ENCODE data around the gene NUF2. TPM values are rescaled to one million over a fixed set of nuclear protein-coding genes. Genes with fewer than 3 reads are reported as not detected.
A peak's percentile ranks its signal among the peaks of the same experiment; 100 is the strongest.

The NUF2 gene
- total RNA-seq, 1 experiment from 2014 or later, result 30.7 TPM

DNA sequence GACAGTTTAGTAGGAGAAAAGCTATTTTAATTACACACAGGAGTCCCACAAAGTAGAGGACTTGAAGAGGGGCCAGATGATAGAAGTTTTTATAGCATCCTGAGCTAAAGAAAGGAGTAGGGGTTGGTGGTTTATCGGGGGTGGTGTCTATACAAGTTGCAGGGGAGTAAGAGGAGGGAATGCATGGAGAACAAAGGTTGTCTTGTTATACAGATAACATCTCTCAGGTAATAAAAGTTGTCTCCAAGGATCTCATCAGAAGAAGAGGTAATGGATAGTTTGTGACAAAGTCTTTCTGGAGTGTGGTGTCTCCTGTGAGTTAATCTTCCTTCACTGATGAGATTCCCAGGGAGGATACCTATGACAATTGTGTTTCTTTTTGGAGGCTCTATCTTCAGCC lies 23.4 kb upstream of the NUF2 start:
- no peak for TF ChIP-seq CTCF (conservative IDR thresholded peaks at IDR 0.05)
- H3K4me1 ChIP-seq (ENCODE audit: insufficient read depth, low read length), result no peaks in the 10 kb centered on the region; the same call in 1 of the 2 replicates
- H3K9me3 Mint-ChIP-seq, result peaks cover 0 to 6% of the 10 kb centered on the region in 2 experiments; a peak in 4 of 5 replicates
- no peaks in the 10 kb centered on the region for H3K79me2 ChIP-seq (ENCODE audit: insufficient read depth, low read length)
- no peak overlapping the region for H4K8ac ChIP-seq (replicated peaks; ENCODE audit: insufficient read length, low read depth, low read length)
- no peak overlapping the region for H3T11ph ChIP-seq (ENCODE audit: low read length)
- H3K9me3 ChIP-seq (ENCODE audit: control insufficient read depth, low read depth, low read length), result no peaks in the 10 kb centered on the region
- no peak overlapping the region for H2BK120ac ChIP-seq (ENCODE audit: low read depth, low read length, poor library complexity, severe bottlenecking)
- no peak overlapping the region for H4K5ac ChIP-seq (ENCODE audit: insufficient read length, low read depth, low read length)
- H2AK5ac ChIP-seq (ENCODE audit: insufficient read length, low read length), result no peak overlapping the region
- H3K27me3 Mint-ChIP-seq (ENCODE audit: low read depth), result no peaks in the 10 kb centered on the region
- H3K23ac ChIP-seq (ENCODE audit: insufficient read length, low read depth, low read length), result no peak overlapping the region
- H3K14ac ChIP-seq (ENCODE audit: insufficient read depth, low read length), result no peak overlapping the region
- H3K4me1 Mint-ChIP-seq, result peaks cover 24 to 38% of the 10 kb centered on the region in 2 experiments
- no peak overlapping the region for H3K56ac ChIP-seq (ENCODE audit: insufficient read length, low read depth, low read length)
- no peak for DNase-seq
- no peak overlapping the region for H3K4ac ChIP-seq (ENCODE audit: low read depth, low read length)
- H3K27ac Mint-ChIP-seq, result peak overlapping the region in 1 of 3 experiments; percentile 18; a peak in 1 of 7 replicates
- H3K27ac ChIP-seq (ENCODE audit: insufficient read length, low read depth, low read length), result no peak overlapping the region
- H3K4me3 Mint-ChIP-seq, result no peak overlapping the region; a peak in 1 of 5 replicates
- no peak overlapping the region for H2BK5ac ChIP-seq (ENCODE audit: insufficient read length, low read length)
- no peaks in the 10 kb centered on the region for H3K79me1 ChIP-seq (ENCODE audit: insufficient read depth, low read depth, low read length, poor library complexity, severe bottlenecking)
- H3K9ac ChIP-seq (ENCODE audit: extremely low read depth, insufficient read length, low read length), result no peak overlapping the region
- no peak overlapping the region for H4K91ac ChIP-seq (ENCODE audit: insufficient read length, low read depth, low read length)
- no CpG with 5 or more reads among the region's 1 CpG for WGBS (ENCODE audit: extremely low coverage, insufficient read length, low lambda C conversion rate)
- no peak overlapping the region for H2AFZ ChIP-seq (ENCODE audit: low read length)
- no peak overlapping the region for H2BK15ac ChIP-seq (ENCODE audit: low read depth, low read length)
- H3K23me2 ChIP-seq (ENCODE audit: insufficient read length, low read depth, low read length, poor library complexity, severe bottlenecking), result no peaks in the 10 kb centered on the region
- no peak overlapping the region for H3K4me2 ChIP-seq (ENCODE audit: insufficient read depth, insufficient read length, low read length)
- H2BK20ac ChIP-seq (ENCODE audit: low read depth, low read length, poor library complexity, severe bottlenecking), result no peak overlapping the region
- peaks cover 10 to 34% (median 14%) of the 10 kb centered on the region in 3 experiments; a peak in 6 of 7 replicates for H3K36me3 Mint-ChIP-seq (ENCODE audit: insufficient read depth in 1 of 3, low read depth in 3 of 3)
- H3K27me3 ChIP-seq (ENCODE audit: insufficient read depth, low read length), result no peaks in the 10 kb centered on the region
- no peaks in the 10 kb centered on the region for H4K20me1 ChIP-seq (ENCODE audit: control insufficient read depth, insufficient read depth, insufficient read length)
- H3K18ac ChIP-seq (ENCODE audit: insufficient read length, low read depth, low read length), result no peak overlapping the region
- no peak overlapping the region for H2BK12ac ChIP-seq (ENCODE audit: insufficient read length, low read depth, low read length)

Data from H9 (cell line).